GM21528 (cell line): Measurements from ENCODE around the gene LEF1.

ENCODE experiments used
- ATAC-seq: cut with Tn5 transposase; IDR thresholded peaks from one replicate; pipeline ENCODE4 v1.9.1; 2021; ENCODE audit warnings: mild to moderate bottlenecking, moderate library complexity; ENCODE audit not compliant: unreplicated experiment, low FRiP score

LEF1 gene

DNA sequence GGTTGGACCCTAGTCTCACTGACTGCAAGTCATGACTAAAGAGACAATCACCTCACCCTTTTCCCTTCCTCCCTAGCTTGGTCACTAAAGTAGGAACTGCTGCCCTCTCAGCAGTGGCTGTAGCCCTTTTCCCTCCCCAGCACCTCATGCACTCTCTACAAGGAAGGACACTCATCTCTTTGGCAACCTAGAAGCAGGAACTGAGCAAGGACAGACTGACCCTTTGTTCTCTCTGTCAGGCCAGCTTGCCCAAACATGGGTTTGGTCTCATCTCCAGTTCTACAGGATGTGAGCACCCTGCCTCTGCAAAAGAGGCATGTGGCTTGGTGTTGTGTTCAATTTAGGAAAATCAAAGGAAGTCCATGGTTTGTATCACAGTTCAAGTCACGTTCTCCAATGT, 15.8 kb downstream of the LEF1 start:
- no peak for ATAC-seq

DNA sequence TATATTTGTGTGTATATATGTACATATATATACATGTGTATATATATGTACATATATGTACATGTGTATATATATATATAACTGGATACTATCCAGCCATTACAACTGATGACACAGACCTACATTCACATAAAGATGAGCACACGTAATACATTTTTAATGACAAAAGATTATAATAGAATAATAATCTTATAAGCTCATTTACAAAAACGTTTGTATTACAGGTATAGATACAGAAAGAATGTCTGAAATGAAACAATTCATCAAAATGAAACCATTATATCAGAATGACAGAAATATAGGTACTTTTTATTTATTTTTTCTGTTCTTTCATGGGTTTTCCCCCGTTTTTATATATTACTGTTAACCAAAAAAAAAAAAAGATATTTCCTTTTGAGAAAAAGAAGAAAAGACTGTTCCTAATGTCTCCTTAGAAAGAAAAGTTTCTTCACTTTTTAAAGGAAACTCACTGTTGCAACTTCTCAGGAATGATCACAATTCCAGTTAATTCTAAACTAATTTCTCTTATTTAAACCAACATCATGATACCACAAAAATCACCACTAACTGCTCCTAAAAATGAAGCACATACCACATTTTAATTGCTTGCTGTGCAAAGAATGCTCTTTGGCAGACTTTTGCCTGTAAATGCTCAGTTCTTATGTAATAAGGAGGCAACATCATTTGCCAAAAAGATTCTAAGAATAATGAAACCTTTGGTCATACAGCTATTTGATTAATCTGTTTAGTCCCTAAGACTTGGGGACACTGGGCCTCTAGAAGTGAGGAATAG, 18.9 kb downstream of the LEF1 start:
- ATAC-seq, result no peak

DNA sequence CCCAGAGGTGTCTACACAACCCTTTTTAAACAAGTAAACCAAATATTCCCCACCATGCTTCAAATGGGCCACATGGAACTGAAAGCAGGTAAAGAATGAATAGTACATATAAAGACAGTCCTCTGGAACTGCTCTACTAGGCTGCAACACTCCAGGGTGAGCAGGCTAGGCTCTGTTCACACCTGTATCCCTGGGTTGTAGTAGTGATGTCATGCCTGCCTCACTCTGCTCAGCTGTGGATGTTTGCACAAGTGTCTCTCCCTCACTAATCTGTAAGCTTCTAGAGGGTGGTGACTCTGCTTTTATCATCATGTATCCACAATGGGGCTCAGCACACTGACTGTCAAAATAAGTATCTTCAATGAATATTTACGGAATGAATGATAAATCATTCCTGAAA, 20.4 kb downstream of the LEF1 start:
- no peak for ATAC-seq

DNA sequence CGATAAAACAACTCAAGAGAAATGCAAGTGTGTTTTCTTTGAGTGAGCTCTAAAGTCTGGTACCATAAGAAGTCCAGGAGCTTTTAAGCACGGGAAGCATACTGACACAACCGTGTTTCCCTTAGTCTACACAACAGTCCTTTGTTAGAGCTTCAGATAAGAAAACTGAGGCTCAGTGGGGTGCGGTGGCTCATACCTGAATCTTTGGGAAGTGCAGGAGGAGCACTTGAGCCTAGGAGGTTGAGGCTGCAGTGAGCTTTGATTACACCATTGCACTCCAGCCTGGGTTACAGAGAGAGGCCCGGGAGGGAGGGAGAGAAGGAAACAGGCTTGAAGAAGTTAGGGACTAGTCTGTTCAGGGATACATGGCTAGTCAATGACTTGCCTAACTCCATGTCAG, 21.9 kb downstream of the LEF1 start:
- no peak for ATAC-seq

DNA sequence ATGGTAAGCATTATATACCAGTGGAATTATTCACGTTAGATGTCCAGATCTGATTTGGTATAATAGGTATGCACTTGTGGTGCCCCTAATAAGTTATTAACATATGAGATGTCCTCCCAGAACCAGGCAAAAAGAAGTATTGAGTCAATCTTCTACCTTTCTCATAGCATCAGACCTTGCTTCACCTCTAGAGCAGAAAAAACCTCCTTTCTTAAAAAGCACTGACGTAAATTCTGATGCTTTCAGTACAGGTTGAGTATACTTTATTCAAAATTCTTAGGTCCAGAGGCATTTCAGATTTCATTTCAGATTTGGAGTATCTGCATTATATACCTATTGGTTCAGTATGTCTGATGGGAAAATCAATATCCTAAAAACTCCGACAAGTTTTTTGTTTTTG, 22.4 kb downstream of the LEF1 start:
- ATAC-seq, result no peak

DNA sequence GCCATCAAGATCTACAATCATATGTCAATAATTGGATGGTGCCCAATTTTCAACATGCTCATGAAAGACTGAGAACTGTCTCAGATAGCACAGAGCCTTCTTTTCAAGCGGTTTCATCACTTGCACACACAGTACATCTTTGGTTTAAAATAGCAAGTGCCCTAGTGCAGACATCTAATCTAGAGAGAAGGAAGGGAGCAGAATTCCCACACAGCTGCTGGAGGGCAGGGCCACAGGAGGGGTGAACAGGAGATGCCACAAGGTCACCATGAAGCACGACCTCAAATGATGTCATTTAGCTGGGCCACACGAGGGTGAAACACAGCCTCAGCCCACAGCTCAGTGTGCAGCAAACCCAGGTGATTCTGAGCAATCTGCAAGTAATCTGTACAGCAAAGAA, 24.3 kb downstream of the LEF1 start:
- ATAC-seq, result no peak

DNA sequence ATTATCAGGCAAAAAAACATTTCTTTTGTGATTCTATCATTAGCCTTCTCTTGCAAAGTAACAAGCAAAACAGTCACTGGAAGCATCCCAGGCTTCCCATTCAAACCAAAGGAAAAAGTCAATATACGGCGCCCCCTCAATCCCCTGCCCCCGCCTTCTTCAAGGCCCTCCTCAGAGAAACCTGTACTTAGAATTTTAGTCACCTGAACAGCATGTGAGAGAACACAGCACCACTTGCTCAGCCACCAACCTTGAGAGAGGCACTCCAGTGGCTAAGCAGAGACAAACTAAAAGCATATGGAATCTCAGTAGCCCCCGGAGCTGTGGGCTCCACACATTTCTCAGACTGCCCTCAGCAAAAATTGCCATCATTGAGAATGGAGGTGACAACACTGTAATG, 25.2 kb downstream of the LEF1 start:
- no peak for ATAC-seq

DNA sequence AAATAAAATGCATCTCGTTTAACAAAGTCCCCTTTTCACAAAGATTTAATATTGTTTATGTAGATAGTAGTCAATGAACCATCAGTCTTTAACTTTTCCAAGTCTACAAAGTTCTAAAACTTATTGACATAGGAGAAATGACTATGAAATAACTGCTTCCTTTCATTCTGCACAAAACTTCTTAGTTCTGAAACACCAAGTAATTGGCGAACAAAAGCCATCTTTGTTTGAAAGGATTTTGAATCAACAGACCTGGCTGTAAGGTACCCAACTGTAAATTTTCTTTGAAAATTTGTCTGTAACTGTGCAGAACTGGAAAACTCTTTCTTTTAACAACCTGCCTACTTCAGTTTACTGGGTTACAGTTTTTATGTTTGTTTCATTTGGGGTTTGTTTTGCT, 25.9 kb downstream of the LEF1 start:
- ATAC-seq, result no peak

DNA sequence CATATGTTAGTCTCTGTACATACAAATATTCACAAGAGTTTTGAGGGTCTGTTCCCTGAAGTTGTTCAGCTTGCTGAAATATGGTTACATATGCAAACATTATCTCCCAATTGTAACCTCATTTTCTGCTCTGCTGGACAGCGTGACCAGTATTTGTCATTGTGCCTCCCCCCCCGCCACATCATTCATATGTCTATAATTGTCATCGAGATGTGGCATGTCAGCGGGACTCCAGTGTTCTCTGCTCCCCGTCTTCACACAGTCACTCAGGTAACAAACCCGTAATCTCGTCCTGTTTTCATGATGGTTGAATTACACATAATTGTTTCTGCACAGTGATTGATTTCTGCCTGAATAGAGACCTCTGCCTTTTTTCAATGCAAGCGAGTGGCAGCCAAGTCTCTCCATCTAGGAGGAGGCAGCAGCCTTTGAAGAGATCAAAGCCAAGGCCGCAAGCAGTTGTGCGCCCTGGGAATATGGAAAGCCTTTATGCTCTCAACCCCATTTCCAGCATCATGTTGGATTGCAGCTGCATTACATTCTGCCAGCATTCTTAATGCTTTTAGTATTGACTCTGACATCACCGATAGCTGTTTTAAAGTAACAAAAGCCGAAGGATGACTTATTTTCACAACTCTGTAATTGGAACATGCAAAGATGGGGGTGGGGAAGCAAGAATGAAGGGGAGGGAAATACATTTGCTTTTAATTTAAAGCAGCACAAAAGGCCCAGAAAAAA, 27.4 kb downstream of the LEF1 start:
- no peak for ATAC-seq

DNA sequence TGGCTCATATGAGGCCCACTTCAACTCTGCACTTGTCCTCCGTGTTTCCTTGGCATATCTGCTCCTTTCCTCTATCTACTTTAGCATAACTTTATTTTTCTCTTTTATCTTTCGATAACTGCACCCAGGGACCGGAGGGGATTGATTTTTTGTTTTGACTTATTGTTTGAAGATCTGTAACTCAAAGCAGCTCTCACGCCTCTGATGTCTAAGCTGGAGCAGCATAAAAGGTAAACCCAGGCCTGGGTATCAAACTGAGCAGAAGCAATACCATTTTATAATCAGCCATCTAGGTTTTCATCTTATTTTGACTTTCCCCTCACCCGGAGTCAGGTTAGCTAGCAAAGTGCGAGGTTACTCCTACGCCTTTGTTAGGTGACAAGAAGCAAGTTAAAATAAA, 28.4 kb downstream of the LEF1 start:
- no peak for ATAC-seq

DNA sequence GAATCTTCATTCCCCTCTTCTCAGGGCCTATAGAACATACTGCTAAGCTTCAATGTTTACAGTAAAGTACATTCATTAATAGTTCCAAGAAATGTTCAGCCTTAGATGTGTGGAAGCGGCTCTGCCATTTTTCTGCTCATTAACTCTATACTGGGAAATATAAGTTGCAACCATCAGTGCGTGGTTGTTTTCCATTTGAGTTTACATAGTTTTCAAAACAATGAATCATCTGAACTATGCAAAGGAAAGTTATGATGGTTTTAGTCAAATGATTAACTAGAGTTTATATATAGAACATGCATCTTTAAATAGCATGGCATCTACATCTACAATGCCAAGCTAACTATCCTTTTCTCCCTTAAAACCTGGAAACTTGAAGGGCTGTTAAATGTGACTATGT, 29.6 kb downstream of the LEF1 start:
- no peak for ATAC-seq

DNA sequence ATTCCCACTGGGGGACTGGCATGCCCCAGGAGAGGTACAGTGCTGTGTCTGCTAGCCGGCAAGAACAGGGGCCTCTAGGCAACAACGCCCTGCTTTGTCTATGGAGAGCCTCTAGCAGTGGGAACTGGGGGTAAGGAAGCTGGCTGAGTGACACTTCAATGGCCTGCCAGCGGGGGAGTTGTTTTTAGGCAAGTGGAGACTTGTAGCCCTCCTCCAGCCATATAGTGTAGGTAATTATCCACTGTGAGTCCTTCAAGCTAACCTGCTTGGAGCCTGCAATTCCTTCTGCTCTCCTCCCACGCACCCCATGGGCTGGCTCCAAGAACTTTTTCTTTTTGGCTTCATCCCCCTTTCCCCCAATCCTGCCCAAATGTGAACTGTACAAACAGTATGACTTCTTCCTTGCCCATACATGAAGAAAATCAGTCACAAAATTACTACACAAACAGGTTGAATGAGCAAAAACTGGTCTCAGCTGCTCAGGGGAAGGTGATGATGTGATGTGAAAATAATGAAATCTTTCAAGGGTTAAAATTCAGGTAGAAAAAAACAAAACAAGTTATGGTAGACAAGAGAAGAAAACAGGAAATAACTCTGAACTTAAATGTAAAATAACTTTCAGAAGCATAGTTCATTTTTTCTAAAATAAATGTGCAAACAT, 33.1 kb downstream of the LEF1 start:
- ATAC-seq, result no peak

DNA sequence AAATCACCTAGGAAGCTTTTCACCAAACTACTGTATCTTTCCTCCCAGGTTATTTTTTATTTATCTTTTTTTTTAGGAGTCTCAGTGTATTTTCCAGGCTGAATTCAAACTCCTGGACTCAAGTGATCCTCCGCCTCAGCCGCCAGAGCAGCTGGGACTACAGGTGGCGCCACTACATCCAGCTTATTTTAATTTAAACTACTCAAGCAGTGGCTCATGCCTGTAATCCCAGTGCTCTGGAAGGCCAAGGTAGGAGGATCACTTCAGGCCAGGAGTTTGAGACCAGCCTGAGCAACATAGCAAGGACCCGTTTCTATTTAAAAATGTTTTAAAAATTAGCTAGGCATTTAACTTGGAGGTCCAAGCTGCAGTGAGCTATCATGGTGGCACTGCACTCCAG, 37.8 kb downstream of the LEF1 start:
- no peak for ATAC-seq

DNA sequence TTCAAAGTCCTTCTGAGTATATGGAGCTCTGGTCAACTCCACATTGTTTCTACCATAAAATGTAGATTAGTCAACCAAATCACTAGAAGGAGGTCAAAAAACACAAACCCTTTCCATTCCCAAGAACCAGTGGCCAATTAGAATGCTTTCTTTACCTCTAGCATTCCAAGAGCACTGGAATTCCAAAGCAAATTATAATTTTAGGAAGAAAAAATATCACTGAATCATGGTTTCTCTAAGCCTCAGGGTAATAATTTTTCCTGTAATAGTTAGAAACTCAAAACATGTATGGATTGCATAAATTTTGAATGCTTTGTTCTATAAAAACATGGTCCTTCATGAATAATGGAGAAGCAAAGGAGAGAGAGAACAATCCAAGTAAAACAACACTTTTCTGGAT, 39.5 kb downstream of the LEF1 start:
- no peak for ATAC-seq

DNA sequence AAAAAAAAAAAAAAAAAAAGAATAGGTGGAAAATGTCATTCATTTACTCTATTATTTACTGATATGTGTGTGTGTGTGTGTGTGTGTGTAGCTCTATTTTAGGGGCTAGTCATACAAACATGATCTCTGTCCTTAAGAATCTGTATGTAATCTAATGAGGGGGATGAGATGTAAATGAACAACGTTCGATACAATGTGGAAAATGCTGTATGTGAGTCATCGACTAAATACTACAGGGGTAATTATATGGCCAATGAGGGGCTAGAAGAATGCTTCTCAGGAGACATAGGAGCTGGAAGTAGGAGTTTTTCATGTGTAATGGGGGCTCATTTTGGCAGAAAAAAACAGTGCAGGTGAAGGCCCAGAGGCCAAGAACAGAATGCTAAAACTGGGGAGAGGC, 41.9 kb downstream of the LEF1 start:
- no peak for ATAC-seq

DNA sequence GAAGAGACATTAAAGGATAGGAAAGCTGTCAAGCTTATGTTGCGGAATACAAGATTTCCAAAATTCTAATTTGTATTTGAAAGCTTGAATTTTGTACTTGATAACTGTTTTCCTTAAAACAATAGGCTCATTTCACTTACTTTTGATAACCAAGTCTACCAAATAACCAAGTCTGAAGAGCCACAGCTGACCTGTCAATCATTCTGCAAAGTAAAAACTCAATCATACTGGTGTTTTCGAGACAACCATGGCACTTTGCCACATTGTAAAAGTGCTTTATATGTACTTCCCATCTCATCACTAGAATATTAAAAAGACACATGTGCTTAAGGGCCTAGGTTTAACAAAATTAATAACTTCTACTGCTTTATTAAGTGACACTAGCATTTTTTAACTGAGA, 47.9 kb downstream of the LEF1 start:
- ATAC-seq, result no peak

DNA sequence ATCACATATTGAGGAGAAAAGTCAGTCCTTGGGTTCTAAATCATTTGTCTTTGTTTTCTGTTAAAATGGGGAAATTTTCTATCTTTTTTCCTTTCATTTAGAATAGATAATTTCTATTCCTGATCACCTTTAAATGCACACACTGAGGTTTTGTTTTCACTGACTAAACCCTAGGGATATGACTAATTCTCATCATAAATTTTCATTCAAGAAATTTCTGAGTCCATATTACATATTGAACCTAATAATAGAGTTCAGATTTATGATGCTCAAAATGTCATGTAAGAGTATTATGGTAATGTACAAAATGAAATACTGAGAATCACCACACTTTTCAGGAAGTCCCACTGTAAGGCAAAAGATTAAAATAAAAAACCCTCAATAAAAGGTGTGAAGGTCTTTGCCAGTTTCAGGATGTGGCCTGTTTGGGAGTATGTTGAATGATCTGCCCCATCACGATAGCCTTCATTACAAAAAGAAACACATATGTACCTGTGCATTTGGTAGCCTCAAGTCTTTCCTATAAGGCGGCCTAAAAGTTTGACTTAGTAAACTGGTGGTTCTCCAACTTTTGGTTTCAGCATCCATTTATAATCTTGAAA, 49.4 kb downstream of the LEF1 start:
- no peak for ATAC-seq

DNA sequence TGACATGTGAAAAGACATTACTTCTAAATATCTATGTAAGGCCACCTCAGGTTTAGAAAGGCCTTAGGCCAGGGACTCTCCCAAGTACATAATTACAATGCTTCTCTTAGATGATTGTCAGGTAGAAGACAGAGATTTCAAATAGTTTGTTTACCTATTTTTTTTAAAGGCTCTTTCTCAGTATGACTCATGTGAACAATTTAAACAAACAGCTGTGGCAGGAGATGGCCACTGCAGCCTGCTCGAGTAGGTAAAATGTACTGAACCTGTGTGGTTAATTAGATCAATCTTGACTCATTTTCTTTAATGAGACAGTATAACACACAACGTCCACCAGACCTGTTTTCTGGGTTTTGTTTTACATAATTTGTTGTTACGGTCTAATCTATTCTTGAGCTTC, 50.2 kb downstream of the LEF1 start:
- peak; percentile 91 for ATAC-seq

DNA sequence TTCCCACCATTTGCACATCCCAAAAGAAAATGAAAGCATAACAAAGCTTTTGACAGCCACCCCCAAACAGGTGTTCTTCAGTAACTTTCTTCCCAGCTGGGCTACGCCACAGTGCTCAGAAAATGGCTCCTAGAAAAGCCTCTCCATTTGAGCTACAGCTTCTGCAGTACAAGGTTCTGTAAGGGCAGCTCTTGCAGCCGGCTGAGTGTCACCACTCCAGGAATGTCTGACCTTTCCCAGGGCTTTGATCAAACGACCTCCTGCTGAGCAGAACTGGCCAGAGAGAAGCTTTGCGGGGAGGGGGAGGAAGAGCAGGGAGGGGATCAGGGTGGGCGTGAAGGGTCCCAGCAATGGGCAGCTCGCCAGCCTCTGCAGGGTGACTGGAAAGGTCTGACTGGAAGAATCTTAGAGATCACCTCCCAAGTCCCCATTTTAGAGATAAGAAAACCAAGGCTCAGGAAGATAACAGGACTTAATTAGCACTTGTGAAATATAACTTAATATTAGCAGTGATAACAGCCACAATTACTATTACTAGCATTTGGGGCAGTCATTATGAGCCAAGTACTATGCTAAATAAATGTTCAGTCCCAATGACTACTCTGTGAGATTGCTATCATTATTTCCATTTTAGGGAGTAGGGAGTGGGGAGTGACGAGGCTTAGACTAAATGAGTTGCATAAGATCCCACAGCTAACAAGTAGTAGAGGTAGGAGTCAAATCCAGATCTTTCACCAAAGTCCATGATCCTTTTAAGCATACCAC, 51.1 kb downstream of the LEF1 start:
- ATAC-seq, result no peak

DNA sequence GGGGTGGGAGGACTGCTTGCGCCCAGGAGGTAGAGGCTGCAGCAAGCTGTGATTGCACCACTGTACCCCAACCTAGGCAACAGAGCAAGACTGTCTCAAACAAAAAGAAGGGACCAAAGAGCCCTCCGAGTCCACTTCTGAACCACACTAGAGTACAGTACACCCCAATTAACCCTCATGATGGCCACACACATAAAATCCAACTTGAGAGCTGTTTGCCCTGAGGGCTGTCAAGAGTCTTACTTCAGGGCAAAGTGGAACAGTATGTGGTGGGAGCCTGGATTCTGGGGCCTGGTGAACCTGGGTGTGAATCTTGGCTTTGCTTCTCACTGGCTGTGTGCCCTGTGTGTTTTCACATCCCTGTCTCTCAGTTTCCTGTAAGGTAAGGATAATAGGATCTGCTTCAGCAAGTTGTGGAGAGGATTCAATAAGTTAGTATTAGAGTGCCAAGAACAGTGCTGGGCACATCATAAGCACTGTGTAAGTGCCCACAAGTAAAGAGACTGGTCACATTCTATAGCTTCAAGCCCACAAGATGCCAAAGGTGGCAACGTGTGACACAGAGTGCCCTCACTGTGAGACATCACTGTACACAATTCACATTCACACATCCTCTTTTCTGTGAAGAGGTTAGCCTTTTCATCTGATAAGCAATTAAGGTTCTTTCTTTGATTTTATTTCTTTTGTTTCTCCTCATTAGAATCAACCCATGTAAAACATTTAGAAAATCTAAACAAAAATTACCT, 52.1 kb downstream of the LEF1 start:
- no peak for ATAC-seq
